Embryonic facial prominence (tissue), 1 donor: ENCODE results near the gene IL22RA1.

Source experiments
- DNase-seq: peaks from one replicate; pipeline ENCODE4 v3.0.0-alpha.2; 2016; ENCODE audit errors: extremely low spot score

Gene IL22RA1

GRCh38 chr1:24114753-24115152 lies 28.2 kb downstream of the IL22RA1 start:
- DNase-seq = no peak

- DNase-seq = no peak
Observed at GRCh38 chr1:24113641-24114033, 29.3 kb downstream of the IL22RA1 start.

- no peak for DNase-seq
Observed at GRCh38 chr1:24111996-24112779, 30.8 kb downstream of the IL22RA1 start, which contains the start of gene MYOM3. TSS of gene MYOM3 (minus strand) at chr1:24112135. CDS start at chr1:24108636, 3,499 bp downstream.

GRCh38 chr1:24111262-24111995 lies 31.5 kb downstream of the IL22RA1 start:
- no peak for DNase-seq

- no peak for DNase-seq
Observed at GRCh38 chr1:24110642-24111261, 32.2 kb downstream of the IL22RA1 start.

DNA sequence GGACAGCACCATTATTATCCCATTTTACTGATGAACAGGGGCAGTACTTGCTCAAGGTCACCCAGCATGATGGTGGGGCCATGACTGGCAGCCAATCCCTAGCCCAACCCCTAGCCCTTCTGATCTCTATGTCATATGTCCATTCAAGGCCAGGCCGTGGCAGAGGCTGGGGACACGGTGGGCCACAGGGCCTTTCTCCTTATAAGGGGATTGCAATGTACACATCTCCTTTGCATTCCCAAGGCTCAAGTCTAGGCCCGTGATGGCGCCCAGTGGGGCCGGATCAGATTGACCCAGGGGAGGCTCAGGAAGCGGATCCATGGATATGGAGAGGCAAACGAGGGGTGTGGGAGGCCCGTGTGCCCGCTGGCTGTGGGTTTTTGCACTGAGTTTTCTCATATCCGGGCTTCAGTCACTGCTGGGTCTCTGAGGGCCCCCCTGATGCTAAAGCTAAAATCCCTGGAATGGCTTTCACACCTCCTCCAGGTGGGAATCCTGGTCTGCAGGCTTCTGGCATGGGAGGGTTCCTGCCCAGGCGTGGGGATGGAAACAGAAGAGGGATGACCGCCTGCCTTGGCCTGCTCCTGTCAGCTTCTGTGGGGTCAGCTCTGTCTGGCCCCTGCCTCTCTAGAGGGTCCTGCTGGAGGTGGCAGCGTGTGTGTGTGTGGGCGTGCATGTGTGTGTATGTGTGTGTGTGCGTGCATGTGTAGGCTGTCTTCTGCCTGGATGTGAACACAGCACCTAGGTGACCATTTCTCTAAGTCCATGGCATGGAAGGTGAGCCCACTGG lies 33.1 kb downstream of the IL22RA1 start:
- no peak for DNase-seq

DNA sequence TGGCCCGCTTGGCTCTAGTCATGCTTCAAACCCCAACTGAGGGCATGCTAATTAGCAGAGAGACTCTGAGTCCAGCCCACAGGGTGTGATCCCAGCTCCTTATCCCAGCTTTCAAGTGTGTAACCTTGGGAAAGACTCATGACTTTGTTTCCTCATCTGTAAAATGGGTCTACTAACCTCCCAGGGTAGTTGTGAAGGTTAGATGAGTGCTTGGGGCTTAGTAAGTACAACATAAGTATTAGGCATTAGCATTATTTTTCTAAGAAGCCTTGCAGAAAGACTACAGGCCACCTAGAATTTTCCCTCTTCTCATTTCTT lies 33.8 kb downstream of the IL22RA1 start:
- no peak for DNase-seq

GRCh38 chr1:24108334-24109165 lies 34.4 kb downstream of the IL22RA1 start:
- no peak for DNase-seq

DNA sequence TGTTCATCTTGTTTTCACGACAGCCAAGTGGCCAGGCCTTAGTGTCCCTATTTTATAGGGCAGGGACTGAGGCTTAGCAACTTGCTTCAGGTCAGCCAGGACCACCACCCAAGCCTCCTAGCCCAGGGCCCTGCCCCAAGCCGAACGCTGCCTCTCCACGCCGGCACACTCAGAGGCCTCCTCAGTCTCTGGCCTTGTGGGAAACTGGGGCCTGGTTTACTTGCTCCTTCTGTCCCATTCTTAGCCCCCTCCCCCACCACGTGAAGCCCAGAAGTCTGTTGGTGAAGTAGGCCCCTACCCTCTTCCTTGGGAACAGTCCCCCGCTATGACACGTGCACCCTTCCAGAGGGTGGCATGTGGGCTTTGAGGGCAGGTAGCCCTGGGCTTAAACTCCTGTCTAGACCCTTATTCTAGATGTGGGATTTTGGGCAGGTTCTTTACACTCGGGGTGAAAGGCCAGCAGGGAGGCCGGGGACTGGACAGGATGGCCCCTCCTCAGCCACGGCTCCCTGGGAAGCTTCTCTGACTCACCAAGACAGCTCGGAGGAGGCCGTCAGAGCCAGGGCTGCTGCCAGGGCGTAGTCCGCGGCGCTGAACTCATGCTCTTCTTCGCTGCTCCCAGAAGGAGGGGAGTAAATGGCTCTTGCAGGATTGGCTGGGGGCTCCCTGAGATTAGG lies 35.3 kb downstream of the IL22RA1 start:
- DNase-seq = no peak

DNA sequence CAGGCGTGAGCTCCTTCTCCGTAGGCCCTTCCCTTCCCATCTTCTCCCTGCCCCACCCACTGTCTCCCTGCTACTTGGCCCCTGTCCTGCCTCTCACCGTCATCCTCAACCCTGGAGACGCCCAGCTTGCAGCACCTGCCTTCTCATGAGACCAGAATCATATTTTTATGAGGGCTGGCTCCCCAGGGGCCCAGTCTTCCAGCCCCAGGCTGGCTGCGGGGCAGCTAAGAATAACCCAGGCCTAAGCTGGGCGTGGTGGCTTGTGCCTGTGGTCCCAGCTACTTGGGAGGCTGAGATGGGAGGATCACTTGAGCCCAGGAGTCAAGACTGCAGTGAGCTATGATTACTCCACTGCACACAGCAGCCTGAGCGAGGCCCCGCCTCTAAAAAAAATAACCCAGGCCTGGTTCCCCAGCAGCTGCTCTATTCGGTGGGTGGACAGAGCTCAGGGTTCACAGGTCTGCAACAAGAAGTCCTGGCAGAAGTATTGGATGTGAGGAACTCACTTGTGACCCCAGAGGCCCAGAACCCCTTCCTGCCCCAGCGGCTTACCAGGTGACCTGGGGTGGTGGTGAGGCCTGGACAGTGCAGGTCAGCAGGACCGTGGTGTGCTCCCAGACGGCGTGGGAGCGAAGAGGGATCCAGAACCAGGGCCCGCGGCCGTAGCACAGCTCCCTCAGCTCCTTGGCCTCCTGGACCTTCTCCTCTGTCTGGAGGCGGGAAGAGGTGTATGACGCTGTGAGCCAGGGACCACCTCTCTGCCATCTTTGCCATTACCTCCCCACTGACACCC lies 37.4 kb downstream of the IL22RA1 start:
- no peak for DNase-seq

GRCh38 chr1:24104854-24105253 lies 38.1 kb downstream of the IL22RA1 start:
- no peak for DNase-seq

DNA sequence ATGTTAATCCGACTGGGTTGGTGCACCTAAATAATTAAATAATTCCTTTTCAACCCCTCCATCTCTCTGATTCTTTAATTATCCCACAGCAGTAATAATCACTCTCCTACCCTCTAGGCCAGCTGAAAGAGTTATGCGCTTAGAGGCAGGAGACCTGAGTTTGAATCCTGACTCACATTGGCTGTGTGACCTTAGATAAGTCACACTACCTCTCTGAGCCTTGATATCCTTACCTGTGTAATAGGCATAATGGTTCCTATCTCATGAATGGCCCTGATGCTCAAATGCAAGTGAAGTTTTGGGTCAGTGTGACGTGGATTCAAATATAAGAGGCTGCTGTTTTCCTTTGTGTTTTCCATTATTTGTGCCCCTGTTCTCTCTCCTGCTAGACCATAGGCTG lies 39.1 kb downstream of the IL22RA1 start:
- no peak for DNase-seq

GRCh38 chr1:24103408-24103807 lies 39.5 kb downstream of the IL22RA1 start:
- DNase-seq = no peak

DNA sequence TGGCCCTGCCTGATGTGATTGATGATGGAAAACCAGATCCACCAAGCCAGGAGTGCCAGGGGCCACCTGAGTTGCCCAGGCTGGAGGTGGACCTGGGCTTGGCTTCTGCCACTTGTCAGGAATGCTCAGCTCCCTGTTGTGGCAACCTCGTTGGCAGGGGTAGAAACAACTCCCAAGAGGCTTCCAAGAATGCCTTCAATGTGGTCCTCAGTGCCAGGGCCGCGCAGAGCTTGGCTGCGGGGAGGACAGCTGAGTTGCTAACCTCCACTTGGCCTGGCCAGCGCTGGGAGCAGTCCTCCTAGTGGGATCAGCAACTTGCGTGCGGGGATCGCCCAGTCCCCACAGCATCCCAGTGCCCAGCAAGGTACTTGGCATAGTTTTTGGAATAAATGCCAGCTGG lies 40.0 kb downstream of the IL22RA1 start:
- DNase-seq = no peak

DNA sequence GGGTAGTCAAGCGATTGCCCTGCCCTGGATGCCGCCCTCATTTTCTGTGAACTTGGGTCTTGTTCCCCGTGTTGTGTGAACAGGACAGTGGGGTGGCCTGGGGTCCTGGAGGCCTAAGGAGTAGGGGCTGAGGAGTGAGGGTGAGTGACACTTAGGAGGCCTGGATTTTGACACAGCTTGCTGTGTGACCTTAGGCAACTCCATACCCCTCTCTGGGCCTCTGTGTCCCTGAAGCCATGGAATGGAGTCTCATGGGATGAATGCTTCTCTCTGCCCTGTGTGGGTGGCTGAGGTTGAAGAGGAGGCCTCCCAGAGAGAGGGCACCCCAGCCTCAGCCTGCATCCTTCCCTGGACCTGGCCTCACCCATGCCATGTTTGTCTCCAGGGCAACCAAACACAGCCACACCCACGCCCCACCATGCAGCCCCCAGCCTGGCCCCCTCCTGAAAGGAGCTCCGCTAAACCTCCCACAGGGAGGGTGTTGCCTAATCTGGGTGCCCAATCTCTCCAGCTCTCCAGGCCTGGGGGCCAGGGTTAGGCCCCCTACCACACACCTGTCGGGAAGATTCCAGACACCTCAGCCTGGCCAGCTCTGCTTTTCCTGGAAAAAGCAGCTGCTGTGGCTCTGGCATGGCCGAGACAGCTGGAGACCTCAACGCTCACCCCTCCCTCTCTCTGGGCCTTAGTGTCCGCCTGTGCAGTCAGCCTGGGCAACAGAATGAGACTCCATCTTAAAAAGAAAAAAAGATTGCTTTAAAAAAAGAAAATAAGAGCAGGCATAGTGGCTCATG lies 40.9 kb downstream of the IL22RA1 start:
- no peak for DNase-seq

DNA sequence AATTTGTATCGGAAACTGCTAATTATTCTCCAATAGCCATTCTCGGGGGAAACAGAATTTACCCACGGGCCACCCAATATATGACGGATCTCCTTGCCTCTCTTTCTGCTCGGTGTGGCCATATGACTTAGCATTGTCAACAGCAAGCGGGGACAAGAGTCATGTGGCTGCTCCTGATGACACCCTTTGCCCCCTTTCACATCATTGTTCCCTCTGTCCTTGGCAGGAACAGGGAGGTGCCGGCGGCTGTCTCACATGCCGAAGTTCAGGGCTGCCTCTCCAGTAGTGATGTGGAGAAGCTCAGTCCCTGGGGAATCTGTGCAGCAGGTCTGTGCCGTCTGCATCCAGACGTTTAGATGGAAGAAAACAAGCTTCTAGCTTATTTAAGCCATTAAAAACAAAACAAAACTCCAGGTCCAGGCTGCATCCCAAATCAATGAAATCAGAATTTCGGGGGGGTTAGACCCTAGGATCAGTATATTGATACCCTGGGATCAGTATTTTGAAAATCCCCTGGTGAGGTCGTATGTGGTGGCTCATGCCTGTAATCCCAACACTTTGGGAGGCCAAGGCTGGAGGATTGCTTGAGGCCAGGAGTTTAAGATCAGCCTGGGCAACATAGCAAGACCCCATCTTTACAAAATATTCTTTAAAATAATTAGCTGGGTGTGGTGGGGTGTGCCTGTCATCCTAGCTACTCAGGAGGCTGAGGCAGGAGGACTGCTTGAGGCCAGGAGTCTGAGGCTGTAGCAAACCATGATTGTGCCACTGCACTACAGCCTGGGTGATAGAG lies 41.8 kb downstream of the IL22RA1 start:
- no peak for DNase-seq

- no peak for DNase-seq
Observed at GRCh38 chr1:24098943-24099638, 43.8 kb downstream of the IL22RA1 start.

GRCh38 chr1:24098102-24098501 lies 44.8 kb downstream of the IL22RA1 start:
- DNase-seq = no peak
